IPS-NIHi7 (cell line): ENCODE data around the gene TRIM23.

Experiments used
- DNase-seq: peaks from one replicate; pipeline ENCODE4 v3.0.0; 2012; ENCODE audit warnings: mixed read lengths; ENCODE audit errors: extremely low spot score

Gene TRIM23

GRCh38 chr5:65566505-65566904, 57.6 kb downstream of the TRIM23 start:
- no peak for DNase-seq

- DNase-seq: no peak
Measured at GRCh38 chr5:65563777-65564176, 60.4 kb downstream of the TRIM23 start.

- peak; percentile 98 for DNase-seq
Measured at GRCh38 chr5:65562731-65563701, 61.1 kb downstream of the TRIM23 start, which contains the start of the genes CENPK and PPWD1. Gene CENPK (minus strand): TSS chr5:65563168. CDS start chr5:65554907, 8,261 bp downstream. Gene PPWD1 (plus strand): TSS chr5:65563296. CDS start chr5:65563311, 15 bp downstream.

- no peak for DNase-seq
Measured at GRCh38 chr5:65556718-65557117, 67.4 kb downstream of the TRIM23 start.

GRCh38 chr5:65556181-65556580, 68.0 kb downstream of the TRIM23 start:
- DNase-seq: no peak

GRCh38 chr5:65555287-65555686, 68.8 kb downstream of the TRIM23 start:
- DNase-seq: no peak

GRCh38 chr5:65553941-65554340, 70.2 kb downstream of the TRIM23 start:
- DNase-seq: no peak

- no peak for DNase-seq
Measured at GRCh38 chr5:65548281-65548680, 75.9 kb downstream of the TRIM23 start.

GRCh38 chr5:65546141-65546540, 78.0 kb downstream of the TRIM23 start:
- DNase-seq: no peak

GRCh38 chr5:65544473-65544872, 79.7 kb downstream of the TRIM23 start:
- no peak for DNase-seq

GRCh38 chr5:65539827-65540226, 84.3 kb downstream of the TRIM23 start:
- peak; percentile 8 for DNase-seq
